Thyroid gland (tissue), 4 donors: ENCODE measurements around the gene LAX1.

Source experiments
- CTCF ChIP-seq, 6 experiments: fragments of 200-600 bp in 3 of 6; fragments of 450-650 bp in 3 of 6; sonication (generic) in 3 of 6; IDR thresholded peaks; one replicate each; pipeline ENCODE4 v1.5.1; 2016 to 2019; ENCODE audit warnings: antibody characterized with exemption in 6 of 6, mild to moderate bottlenecking in 2 of 6, inconsistent platforms in 1 of 6, moderate library complexity in 1 of 6
- POLR2A ChIP-seq, 2 donors: fragments of 450-650 bp; IDR thresholded peaks; one replicate each; pipeline ENCODE4 v1.6.1; 2017; ENCODE audit warnings: antibody characterized with exemption in 2 of 2, mild to moderate bottlenecking in 2 of 2, moderate library complexity in 1 of 2

- TF ChIP-seq CTCF (IDR thresholded peaks at IDR 0.05) (no peak), POLR2A (IDR thresholded peaks at IDR 0.05) (no peak)
Observed at GRCh38 chr1:203744075-203744972, 20.7 kb upstream of the LAX1 start.
